PC-9 (cell line): ENCODE data around the gene MBD3.

Experiments
- CTCF ChIP-seq: fragments of 200-600 bp; sonication (generic); conservative IDR thresholded peaks from 2 replicates; pipeline ENCODE4 v1.6.1; 2017; ENCODE audit warnings: mixed run types, antibody characterized with exemption, mild to moderate bottlenecking, moderate library complexity
- EZH2 ChIP-seq: fragments of 200-600 bp; sonication (generic); IDR thresholded peaks from 2 replicates; pipeline ENCODE4 v1.8.0; 2017; ENCODE audit warnings: antibody characterized with exemption, low read depth

- no peak for TF ChIP-seq CTCF
- TF ChIP-seq EZH2 = no peak
Measured at GRCh38 chr19:1592755-1593500, at the start of gene MBD3.
